K562 (cell line): ENCODE results near the gene SLC12A4. TPM values are rescaled to one million over a fixed set of nuclear protein-coding genes. Genes with fewer than 3 reads are reported as not detected.

Experiments used
- MXI1 ChIP-seq: IDR thresholded peaks from 2 replicates; pipeline ENCODE4 v1.6.1; 2011; ENCODE audit warnings: low read depth, mild to moderate bottlenecking, improper control_type of control experiment, low read length
- PREB ChIP-seq: sonication (generic); formaldehyde crosslinking; IDR thresholded peaks from 2 replicates; pipeline ENCODE4 v1.8.1; 2023; ENCODE audit warnings: mild to moderate bottlenecking, missing genetic modification reagents
- polyA plus RNA-seq, 8 experiments: library from polyadenylated mRNA; depleted of rRNA in 4 of 8; stranded (reverse) in 5 of 8; unstranded in 3 of 8; fragments of >200 nt; fragmentation: Nextera tagmentation in 2 of 8; fragmentation: Illumina TruSeq in 1 of 8; extraction: Ambion mirVana in 2 of 8; extraction: Trizol in 1 of 8; gene quantifications; 2 replicates each; pipeline versions ENCODE4 v1.2.1 to v1.2.3, GENCODE V29; 2011 to 2014; ENCODE audit warnings: inconsistent platforms in 1 of 8, missing spikeins in 1 of 8
- total RNA-seq, 7 experiments: library from RNA; depleted of rRNA in 6 of 7; stranded (reverse); fragments of >200 nt in 6 of 7; fragmentation: Illumina TruSeq in 2 of 7; extraction: Trizol in 2 of 7; gene quantifications; 2 replicates each; pipeline versions ENCODE4 v1.2.1 to v1.2.3, GENCODE V29; 2011 to 2021; ENCODE audit warnings: low replicate concordance in 1 of 7
- TF ChIP-seq, protein P1 (sequence below): sonication (generic); formaldehyde crosslinking; IDR thresholded peaks from 2 replicates; pipeline ENCODE4 v1.4.0; 2020; ENCODE audit warnings: mild to moderate bottlenecking, missing genetic modification reagents
- TF ChIP-seq, protein P2 (sequence below): fragments of 250-450 bp; sonication (Bioruptor Pico); IDR thresholded peaks from 2 replicates; pipeline ENCODE4 v1.4.0; 2020; ENCODE audit warnings: mild to moderate bottlenecking, moderate library complexity

SLC12A4 gene
- total and polyA plus RNA-seq, 9 of the 15 experiments (the other 6 are each of a cell fraction or from before 2014, with no cell fraction given), result 0.75 to 43.5 (median 15.0) TPM

DNA sequence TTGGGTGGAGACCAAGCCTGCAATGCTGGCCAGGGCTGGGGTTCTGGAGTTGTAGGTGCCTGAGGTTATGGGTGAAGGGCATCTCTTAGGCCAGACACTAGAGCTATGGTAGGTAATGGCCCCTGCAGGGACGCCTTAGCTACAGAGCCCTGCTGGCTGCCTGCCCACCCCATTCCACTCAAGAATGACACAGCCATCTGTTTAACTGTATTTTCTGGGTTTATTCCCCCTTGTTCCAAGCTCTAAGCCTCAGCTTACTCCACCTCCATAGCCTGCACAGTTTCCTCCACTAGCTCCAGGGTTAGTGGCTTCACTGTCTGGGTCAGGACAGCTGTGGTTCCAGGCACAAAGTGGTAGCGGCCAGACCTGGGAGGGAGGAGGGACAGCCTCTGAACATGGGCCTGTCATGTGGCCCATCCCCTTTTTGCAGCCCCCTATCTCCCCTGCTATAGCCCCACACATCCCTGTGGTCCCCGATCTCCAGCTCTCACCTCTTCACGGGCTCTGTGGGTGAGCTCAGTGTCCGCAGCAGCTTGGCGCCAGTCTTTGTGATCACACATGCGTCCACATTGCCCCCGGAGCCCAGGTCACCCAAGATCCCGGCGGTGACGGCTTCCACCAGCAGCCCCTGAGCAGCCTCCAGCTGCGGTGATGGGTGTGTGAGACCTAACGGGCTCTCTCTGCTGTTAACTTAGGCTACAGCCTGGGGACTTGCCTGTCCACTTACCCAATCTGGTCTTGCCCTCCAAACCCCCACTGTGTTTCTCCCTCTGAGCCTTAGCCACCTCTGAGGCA is 33.9 kb downstream of the SLC12A4 start (continued):
- TF ChIP-seq, protein P1, sequence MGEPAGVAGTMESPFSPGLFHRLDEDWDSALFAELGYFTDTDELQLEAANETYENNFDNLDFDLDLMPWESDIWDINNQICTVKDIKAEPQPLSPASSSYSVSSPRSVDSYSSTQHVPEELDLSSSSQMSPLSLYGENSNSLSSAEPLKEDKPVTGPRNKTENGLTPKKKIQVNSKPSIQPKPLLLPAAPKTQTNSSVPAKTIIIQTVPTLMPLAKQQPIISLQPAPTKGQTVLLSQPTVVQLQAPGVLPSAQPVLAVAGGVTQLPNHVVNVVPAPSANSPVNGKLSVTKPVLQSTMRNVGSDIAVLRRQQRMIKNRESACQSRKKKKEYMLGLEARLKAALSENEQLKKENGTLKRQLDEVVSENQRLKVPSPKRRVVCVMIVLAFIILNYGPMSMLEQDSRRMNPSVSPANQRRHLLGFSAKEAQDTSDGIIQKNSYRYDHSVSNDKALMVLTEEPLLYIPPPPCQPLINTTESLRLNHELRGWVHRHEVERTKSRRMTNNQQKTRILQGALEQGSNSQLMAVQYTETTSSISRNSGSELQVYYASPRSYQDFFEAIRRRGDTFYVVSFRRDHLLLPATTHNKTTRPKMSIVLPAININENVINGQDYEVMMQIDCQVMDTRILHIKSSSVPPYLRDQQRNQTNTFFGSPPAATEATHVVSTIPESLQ (CRISPR knock-in tag), result no peak
- TF ChIP-seq MXI1 (no peak), PREB (CRISPR knock-in tag) (no peak)
- TF ChIP-seq, protein P2, sequence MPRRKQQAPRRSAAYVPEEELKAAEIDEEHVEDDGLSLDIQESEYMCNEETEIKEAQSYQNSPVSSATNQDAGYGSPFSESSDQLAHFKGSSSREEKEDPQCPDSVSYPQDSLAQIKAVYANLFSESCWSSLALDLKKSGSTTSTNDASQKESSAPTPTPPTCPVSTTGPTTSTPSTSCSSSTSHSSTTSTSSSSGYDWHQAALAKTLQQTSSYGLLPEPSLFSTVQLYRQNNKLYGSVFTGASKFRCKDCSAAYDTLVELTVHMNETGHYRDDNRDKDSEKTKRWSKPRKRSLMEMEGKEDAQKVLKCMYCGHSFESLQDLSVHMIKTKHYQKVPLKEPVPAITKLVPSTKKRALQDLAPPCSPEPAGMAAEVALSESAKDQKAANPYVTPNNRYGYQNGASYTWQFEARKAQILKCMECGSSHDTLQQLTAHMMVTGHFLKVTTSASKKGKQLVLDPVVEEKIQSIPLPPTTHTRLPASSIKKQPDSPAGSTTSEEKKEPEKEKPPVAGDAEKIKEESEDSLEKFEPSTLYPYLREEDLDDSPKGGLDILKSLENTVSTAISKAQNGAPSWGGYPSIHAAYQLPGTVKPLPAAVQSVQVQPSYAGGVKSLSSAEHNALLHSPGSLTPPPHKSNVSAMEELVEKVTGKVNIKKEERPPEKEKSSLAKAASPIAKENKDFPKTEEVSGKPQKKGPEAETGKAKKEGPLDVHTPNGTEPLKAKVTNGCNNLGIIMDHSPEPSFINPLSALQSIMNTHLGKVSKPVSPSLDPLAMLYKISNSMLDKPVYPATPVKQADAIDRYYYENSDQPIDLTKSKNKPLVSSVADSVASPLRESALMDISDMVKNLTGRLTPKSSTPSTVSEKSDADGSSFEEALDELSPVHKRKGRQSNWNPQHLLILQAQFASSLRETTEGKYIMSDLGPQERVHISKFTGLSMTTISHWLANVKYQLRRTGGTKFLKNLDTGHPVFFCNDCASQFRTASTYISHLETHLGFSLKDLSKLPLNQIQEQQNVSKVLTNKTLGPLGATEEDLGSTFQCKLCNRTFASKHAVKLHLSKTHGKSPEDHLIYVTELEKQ (CRISPR knock-in tag), result no peak
